ENCODE data around the gene POFUT2. TPM values are rescaled to one million over a fixed set of nuclear protein-coding genes. Genes with fewer than 3 reads are reported as not detected.

POFUT2 gene
- total RNA-seq, 4 donors from 2014 or later = 29.9 to 79.3 (median 33.3) TPM

GRCh38 chr21:45332981-45333582, 45.4 kb upstream of the POFUT2 start:
- Histone ChIP-seq H3K4me1 (peaks cover 0 to 13% (median 6%) of the 10 kb centered on the region in 4 donors), H3K9me3 (no peaks in the 10 kb centered on the region), H3K4me3 (no peak overlapping the region), H3K27me3 (no peaks in the 10 kb centered on the region), H3K36me3 (no peaks in the 10 kb centered on the region), H3K27ac (no peak overlapping the region)
- in situ Hi-C loops (cut with MboI; ENCODE audit: low pct_ligation_motif_present in 1 of 4, low pct_unique_long_range_greater_than_20kb in 1 of 4, low sequenced_read_pairs in 3 of 4) = no loop called here
- intact Hi-C loops (cut with DNase I; ENCODE audit: low total_unique reads) = no loop called here
- no peak for DNase-seq
- 74% methylated on average over 16 of the region's 16 CpGs; no CpG with 5 or more reads in 1 of the 2 donors for WGBS, 2 donors (ENCODE audit: low coverage in 1 of 2)
- no peak for TF ChIP-seq POLR2A (IDR thresholded peaks at IDR 0.05)
- no peak for TF ChIP-seq POLR2AphosphoS5 (IDR thresholded peaks at IDR 0.05)
- no peak for TF ChIP-seq CTCF (IDR thresholded peaks at IDR 0.05)
- no peak for TF ChIP-seq EP300 (IDR thresholded peaks at IDR 0.05; ENCODE audit: low read depth)

GRCh38 chr21:45332415-45332814, 44.7 kb upstream of the POFUT2 start:
- intact Hi-C loops (cut with DNase I; ENCODE audit: low total_unique reads) = no loop called here
- Histone ChIP-seq H3K36me3 (no peaks in the 10 kb centered on the region), H3K4me3 (no peak overlapping the region), H3K4me1 (peaks cover 0 to 13% (median 6%) of the 10 kb centered on the region in 4 donors), H3K27me3 (no peaks in the 10 kb centered on the region), H3K9me3 (no peaks in the 10 kb centered on the region), H3K27ac (no peak overlapping the region)
- TF ChIP-seq POLR2A (IDR thresholded peaks at IDR 0.05) = no peak
- no peak for DNase-seq
- in situ Hi-C loops (cut with MboI; ENCODE audit: low pct_ligation_motif_present in 1 of 4, low pct_unique_long_range_greater_than_20kb in 1 of 4, low sequenced_read_pairs in 3 of 4) = no loop called here
- WGBS, 2 donors (ENCODE audit: low coverage in 1 of 2) = 90% methylated on average over 4 of the region's 4 CpGs; no CpG with 5 or more reads in 1 of the 2 donors

GRCh38 chr21:45331531-45332147, 43.9 kb upstream of the POFUT2 start:
- Histone ChIP-seq H3K27ac (no peak overlapping the region), H3K4me3 (no peak overlapping the region), H3K9me3 (no peaks in the 10 kb centered on the region), H3K27me3 (no peaks in the 10 kb centered on the region), H3K4me1 (peaks cover 0 to 13% (median 6%) of the 10 kb centered on the region in 4 donors), H3K36me3 (no peaks in the 10 kb centered on the region)
- in situ Hi-C loops (cut with MboI; ENCODE audit: low pct_ligation_motif_present in 1 of 4, low pct_unique_long_range_greater_than_20kb in 1 of 4, low sequenced_read_pairs in 3 of 4) = no loop called here
- intact Hi-C loops (cut with DNase I; ENCODE audit: low total_unique reads) = no loop called here
- TF ChIP-seq POLR2A (IDR thresholded peaks at IDR 0.05) (no peak), EP300 (IDR thresholded peaks at IDR 0.05; ENCODE audit: low read depth) (no peak), POLR2AphosphoS5 (IDR thresholded peaks at IDR 0.05) (no peak), CTCF (IDR thresholded peaks at IDR 0.05) (no peak)
- 80% methylated on average over 14 of the region's 17 CpGs; no CpG with 5 or more reads in 1 of the 2 donors for WGBS, 2 donors (ENCODE audit: low coverage in 1 of 2)
- DNase-seq = no peak

- TF ChIP-seq POLR2AphosphoS5 (IDR thresholded peaks at IDR 0.05) = no peak
- TF ChIP-seq POLR2A (IDR thresholded peaks at IDR 0.05) = no peak
- TF ChIP-seq CTCF (IDR thresholded peaks at IDR 0.05) = no peak
- TF ChIP-seq EP300 (IDR thresholded peaks at IDR 0.05; ENCODE audit: low read depth) = no peak
- Histone ChIP-seq H3K4me1 (peaks cover 0 to 13% (median 6%) of the 10 kb centered on the region in 4 donors), H3K9me3 (no peaks in the 10 kb centered on the region), H3K27me3 (no peaks in the 10 kb centered on the region), H3K4me3 (no peak overlapping the region), H3K36me3 (no peaks in the 10 kb centered on the region), H3K27ac (peak overlapping the region in 3 of 4 donors; percentile 19 to 55 (median 19))
- no peak for DNase-seq
- intact Hi-C loops (cut with DNase I; ENCODE audit: low total_unique reads) (no loop called here), in situ Hi-C loops (cut with MboI; ENCODE audit: low pct_ligation_motif_present in 1 of 4, low pct_unique_long_range_greater_than_20kb in 1 of 4, low sequenced_read_pairs in 3 of 4) (no loop called here)
- 91 to 95% methylated on average over 12 to 18 of the region's 18 CpGs for WGBS, 2 donors (ENCODE audit: low coverage in 1 of 2)
Measured at GRCh38 chr21:45330851-45331261, 43.2 kb upstream of the POFUT2 start.
